Dendritic cell treated with granulocyte-macrophage colony-stimulating factor and Interleukin-4, amounts not matched to agents 40 ng/mL and 50 ng/mL, for 4 days (primary cell): Measurements from ENCODE around the gene ZDHHC11B.
"Not testable (repeated sequence)": the region's sequence is repeated elsewhere in the genome, so short reads cannot be mapped to it uniquely, and the experiment has no call there.

Source experiments
- H3K27ac Mint-ChIP-seq: one replicate; pipeline ENCODE4 v1.8.0; 2022; ENCODE audit warnings: mild to moderate bottlenecking, mixed read lengths
- H3K27me3 Mint-ChIP-seq: one replicate; pipeline ENCODE4 v1.8.0; 2022; ENCODE audit warnings: mild to moderate bottlenecking, mixed read lengths
- H3K36me3 Mint-ChIP-seq: one replicate; pipeline ENCODE4 v1.8.0; 2022; ENCODE audit warnings: low read depth, mixed read lengths
- H3K4me1 Mint-ChIP-seq: one replicate; pipeline ENCODE4 v1.8.0; 2022; ENCODE audit warnings: low read depth, mixed read lengths
- H3K4me3 Mint-ChIP-seq: one replicate; pipeline ENCODE4 v1.8.0; 2022; ENCODE audit warnings: mild to moderate bottlenecking, moderate library complexity, mixed read lengths
- H3K9me3 Mint-ChIP-seq: one replicate; pipeline ENCODE4 v1.8.0; 2022; ENCODE audit warnings: mixed read lengths
- intact Hi-C: fragments of 100-400 bp; cut with micrococcal nuclease; formaldehyde crosslinking; loops from one replicate; pipeline ENCODE4 v1.15.0; 2022

The ZDHHC11B gene

DNA sequence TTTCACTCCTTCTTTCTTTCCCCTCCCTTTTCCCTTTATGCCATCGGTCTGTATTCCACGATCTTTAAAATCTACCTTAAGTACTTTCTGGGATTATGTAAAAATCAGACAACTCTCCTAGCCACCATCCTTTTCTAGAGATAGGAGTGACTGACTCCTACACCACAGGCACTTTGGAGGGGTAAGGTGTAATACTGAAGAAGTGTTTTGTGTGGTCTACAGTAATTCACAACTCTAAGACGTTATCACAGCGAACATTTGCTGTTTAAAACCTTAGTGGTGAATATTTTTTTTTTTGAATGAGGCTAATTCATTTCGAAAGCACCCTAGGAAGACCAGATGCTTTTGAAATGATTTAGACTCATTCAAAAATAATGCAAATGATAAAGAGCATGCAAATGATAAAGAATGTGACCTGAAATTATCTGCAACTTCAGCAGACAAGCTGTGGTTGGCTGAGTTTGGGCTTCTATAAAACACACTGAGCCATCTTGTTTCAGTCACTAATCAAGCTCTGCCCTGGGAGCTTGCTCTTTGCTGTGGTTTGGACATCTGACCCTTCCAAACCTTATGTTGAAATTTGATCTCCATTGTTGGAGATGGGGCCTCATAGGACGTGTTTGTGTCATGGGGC lies 14.1 kb upstream of the ZDHHC11B start:
- H3K4me1 Mint-ChIP-seq, H3K27me3 Mint-ChIP-seq, H3K4me3 Mint-ChIP-seq, H3K36me3 Mint-ChIP-seq, H3K9me3 Mint-ChIP-seq, intact Hi-C loops, H3K27ac Mint-ChIP-seq: not testable (repeated sequence)

DNA sequence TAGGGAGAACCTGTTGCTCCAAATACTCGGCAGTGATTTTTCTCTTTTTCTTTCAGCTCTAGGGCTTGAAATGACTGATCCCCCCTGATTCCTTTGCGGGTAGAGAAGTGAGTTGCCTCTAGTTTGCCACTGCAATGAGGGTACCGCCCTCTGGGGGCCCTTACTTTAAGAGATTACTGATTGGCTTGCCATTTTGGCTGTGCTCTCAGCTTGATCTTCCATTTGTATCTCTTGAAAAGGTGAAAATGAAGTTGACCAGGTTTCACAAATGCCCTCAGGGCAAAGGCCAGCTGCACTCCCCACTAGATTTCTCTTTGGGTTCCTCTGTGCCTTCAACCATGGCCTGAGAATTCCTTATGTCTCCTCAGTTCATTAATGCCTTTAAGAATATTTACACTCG lies 13.5 kb upstream of the ZDHHC11B start:
- H3K27ac Mint-ChIP-seq, H3K4me1 Mint-ChIP-seq, H3K4me3 Mint-ChIP-seq, H3K36me3 Mint-ChIP-seq, intact Hi-C loops, H3K9me3 Mint-ChIP-seq: not testable (repeated sequence)
- peaks cover 12% of the 10 kb centered on the region for H3K27me3 Mint-ChIP-seq

DNA sequence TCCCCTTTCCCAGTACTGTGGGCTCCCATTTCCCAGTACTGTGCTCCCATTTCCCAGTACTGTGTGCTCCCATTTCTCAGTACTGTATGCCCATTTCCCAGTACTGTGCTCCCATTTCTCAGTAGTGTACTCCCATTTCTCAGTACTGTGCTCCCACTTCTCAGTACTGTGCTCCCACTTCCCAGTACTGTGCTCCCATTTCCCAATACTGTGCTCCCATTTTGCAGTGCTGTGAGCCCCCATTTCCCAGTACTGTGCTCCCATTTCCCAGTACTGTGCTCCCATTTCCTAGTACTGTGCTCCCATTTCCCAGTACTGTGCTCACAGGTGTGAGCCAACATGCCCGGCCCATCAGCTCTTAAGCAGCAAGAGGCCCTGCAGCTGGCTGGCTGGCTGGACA lies 11.3 kb upstream of the ZDHHC11B start:
- peaks cover 18% of the 10 kb centered on the region for H3K27me3 Mint-ChIP-seq
- H3K4me3 Mint-ChIP-seq, H3K9me3 Mint-ChIP-seq, H3K27ac Mint-ChIP-seq, H3K4me1 Mint-ChIP-seq, intact Hi-C loops, H3K36me3 Mint-ChIP-seq: not testable (repeated sequence)

DNA sequence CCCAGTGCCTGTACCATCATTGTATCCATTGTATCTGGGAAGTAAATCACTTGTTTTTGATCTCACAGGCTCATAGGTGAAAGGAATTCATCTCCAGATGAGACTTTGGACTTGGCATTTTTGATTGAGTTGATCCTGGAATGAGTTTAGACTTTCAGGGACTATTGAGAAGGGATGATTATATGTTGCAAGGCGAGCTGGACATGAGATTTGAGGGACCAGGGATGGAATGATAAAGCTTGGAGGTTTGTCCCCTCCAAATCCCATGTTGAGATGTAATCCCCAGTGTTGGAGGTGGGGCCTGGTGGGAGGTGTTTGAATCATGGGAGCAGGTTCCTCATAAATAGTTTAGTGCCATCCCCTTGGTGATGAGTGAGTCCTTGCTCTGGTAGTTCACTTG lies 10.4 kb upstream of the ZDHHC11B start:
- H3K27ac Mint-ChIP-seq, H3K4me1 Mint-ChIP-seq, H3K36me3 Mint-ChIP-seq, intact Hi-C loops, H3K4me3 Mint-ChIP-seq, H3K9me3 Mint-ChIP-seq: not testable (repeated sequence)
- H3K27me3 Mint-ChIP-seq = peaks cover 24% of the 10 kb centered on the region

DNA sequence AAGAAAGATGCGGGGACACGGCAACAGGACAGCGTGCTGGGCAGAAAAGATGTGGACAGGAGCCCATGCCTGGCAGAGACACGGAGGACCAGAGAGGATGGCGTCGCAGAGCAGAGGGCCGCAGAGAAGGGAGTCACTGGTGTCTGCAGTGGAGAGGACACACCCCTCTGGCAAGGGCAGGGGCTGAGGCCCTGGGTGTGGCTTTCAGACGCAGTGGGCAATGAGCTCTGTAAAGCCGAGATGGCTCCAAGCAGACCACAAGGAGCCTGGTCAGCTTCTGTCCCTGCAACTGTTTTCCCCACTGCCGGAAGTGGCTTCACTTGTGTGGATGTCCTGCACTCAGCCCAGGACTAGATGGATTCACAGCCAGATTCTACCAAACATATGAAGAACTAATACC lies 4.2 kb upstream of the ZDHHC11B start:
- H3K4me3 Mint-ChIP-seq, H3K4me1 Mint-ChIP-seq, H3K36me3 Mint-ChIP-seq, intact Hi-C loops, H3K9me3 Mint-ChIP-seq, H3K27ac Mint-ChIP-seq: not testable (repeated sequence)
- peaks cover 52% of the 10 kb centered on the region for H3K27me3 Mint-ChIP-seq

DNA sequence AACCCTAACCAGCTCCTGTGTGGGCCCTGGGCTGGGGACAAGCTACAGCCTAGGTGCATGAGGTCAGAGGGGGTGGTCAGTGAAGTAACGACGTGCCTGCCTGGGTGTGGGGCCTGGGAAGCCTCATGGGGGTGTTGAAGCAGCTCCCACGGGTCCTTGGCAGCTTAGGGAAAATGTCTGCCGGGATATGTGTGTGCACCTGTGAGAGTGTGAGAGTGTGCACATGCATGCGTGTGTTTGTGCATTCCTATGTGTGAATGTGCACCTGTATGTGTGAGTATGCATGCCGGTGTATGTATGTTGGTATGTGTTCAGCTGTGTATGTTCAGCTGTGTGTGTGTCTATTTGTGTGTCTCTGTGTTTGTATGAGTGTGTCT lies 3.3 kb upstream of the ZDHHC11B start:
- H3K27ac Mint-ChIP-seq, H3K4me3 Mint-ChIP-seq, H3K4me1 Mint-ChIP-seq, intact Hi-C loops, H3K36me3 Mint-ChIP-seq, H3K9me3 Mint-ChIP-seq: not testable (repeated sequence)
- H3K27me3 Mint-ChIP-seq = peaks cover 51% of the 10 kb centered on the region

DNA sequence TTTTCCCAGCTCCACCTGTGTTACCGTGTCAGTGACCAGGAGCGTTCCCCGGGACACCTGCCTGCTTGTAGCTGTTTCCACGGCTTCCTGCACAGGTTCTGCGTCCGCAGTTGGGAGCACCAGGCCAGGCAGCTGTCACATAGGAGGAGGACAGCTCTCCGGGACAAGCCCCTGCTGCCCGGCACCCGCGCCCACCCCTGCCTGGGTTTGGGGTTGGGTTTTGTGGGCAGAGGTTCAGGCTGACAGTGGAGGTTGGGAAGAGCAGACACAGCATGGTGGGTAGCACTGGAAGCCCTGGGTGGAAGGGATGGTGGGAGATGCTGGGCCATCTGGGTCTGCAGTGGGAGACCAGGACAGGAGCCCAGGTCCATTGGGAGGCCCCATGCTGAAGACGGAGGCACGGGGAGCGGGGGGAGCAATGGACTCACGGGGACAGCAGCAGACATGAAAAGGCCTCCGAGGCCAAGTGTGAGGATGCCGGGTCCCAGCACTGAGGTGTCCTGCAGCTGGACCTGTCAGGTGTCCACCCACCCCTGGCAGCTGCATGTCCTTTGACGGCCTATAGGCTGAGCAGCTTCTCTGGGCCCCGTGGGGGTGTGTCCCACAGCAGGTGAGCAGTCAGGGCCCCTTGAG lies 2.8 kb upstream of the ZDHHC11B start:
- peaks cover 51% of the 10 kb centered on the region for H3K27me3 Mint-ChIP-seq

DNA sequence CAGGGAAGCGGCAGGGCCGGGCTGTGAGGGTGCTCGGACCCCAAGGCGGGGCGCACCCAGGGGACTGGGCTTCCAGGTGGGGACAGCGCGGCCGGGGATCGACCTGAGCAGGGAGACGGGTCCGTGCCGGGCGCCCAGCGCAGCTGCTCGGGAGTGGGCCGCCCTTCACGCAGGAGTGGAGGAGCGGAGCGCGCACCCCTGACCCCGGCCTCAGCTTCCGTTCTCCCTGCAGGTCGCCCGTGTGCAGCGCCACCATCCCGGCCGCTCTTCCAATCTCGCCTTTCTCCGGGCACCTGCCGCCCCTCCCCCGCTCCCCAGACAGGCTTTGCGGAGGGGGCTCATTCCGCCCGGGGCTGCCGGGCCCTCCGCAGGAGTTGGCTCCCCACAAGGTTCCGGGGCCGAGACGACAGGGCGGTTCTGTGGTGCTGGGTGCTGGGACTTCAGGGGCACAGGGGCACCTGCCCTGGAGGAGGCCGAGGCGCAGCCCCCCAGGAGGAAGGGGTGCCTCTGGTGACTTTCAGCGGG lies 714 bp upstream of the ZDHHC11B start:
- H3K4me3 Mint-ChIP-seq, H3K36me3 Mint-ChIP-seq, intact Hi-C loops, H3K27ac Mint-ChIP-seq, H3K9me3 Mint-ChIP-seq, H3K4me1 Mint-ChIP-seq: not testable (repeated sequence)
- peaks cover 45% of the 10 kb centered on the region for H3K27me3 Mint-ChIP-seq

More for the DNA sequence above, 2.8 kb upstream of the ZDHHC11B start:
- H3K4me3 Mint-ChIP-seq, H3K4me1 Mint-ChIP-seq, H3K27ac Mint-ChIP-seq, H3K36me3 Mint-ChIP-seq, H3K9me3 Mint-ChIP-seq, intact Hi-C loops: not testable (repeated sequence)

DNA sequence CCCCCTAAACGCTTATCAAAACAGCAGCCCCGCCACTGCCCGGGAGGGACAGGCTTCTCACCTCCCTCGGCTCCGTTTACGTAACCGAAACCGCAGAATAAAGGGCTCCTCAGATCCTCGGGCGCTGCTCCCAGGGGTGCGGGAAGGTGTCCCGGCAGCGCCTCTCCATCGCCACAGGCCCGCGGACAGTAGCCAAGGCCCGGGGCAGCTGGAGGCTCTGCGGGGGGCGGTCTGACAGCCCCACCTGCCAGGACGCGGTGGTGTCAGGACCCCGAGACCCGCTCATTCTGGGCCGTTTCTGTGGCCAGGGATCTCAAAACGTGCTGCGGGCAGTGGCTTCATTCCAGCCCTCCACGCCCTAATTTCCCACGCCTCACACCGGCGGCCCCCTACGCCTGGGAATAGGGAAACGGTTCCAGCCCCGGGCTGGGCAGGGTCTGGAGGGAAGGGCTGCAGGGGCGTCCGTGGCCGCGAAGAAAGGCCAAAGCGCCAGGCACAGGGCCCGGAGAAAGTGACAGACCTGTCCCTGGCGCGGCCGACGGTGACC lies 575 bp downstream of the ZDHHC11B start:
- H3K36me3 Mint-ChIP-seq, H3K4me1 Mint-ChIP-seq, H3K9me3 Mint-ChIP-seq, H3K27ac Mint-ChIP-seq, intact Hi-C loops: not testable (repeated sequence)
- peaks cover 37% of the 10 kb centered on the region for H3K27me3 Mint-ChIP-seq
- peak overlapping the region; percentile 6 for H3K4me3 Mint-ChIP-seq

DNA sequence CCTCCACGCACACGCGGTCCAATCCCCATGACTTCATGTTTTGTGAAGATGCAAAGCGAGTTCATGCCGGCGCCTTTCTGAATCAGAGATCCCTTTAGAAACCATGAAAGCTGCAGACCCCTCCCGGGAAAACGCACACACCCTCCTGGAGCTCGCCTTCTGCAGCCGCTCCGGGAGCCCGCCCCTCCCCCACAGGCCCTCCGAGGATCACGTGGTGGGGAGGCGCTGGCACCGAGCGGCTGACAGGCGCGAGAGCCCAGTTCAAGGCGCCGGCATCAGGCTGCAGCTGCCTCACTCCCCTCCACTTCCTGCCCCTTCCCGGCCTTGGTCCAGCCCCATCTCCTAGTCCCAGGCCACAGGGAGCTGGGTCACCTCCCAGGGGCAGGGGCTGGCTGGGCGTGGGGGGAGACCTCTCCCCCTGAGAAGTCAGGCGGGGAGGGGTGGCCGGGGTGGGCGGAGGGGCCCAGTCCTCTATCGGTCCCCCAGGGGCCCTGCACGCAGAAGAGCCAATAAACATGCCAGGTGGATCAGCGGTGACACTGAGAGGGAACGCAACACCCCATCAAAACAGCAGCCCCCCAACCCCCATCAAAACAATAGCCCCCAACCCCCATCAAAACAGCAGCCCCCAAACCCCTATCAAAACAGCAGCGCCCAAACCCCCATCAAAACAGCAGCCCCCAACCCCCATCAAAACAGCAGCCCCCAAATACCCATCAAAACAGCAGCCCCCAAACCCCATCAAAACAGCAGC lies 1.3 kb downstream of the ZDHHC11B start:
- H3K27ac Mint-ChIP-seq, H3K4me1 Mint-ChIP-seq, intact Hi-C loops, H3K9me3 Mint-ChIP-seq, H3K36me3 Mint-ChIP-seq, H3K4me3 Mint-ChIP-seq: not testable (repeated sequence)
- H3K27me3 Mint-ChIP-seq = peaks cover 31% of the 10 kb centered on the region

DNA sequence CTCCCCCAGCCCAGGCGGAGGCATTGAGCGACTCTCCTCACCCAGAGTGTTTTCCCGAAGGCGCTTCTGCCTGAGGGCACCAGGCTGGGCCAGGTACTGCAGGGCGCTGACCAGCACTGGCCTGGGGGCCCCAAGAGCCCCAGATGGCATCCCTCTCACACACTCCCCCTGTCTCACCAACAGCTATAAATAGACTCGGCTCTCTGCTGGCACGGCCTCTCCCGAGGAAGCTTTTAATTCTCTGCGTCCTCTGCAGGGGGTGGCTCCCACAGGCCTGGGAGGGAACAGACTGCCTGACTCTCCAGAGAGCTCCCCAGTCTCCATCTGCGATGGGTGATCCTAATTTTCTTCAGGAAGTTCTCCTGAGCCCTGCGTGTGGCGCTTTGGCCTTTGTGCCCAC lies 2.2 kb downstream of the ZDHHC11B start:
- intact Hi-C loops, H3K27ac Mint-ChIP-seq, H3K36me3 Mint-ChIP-seq, H3K9me3 Mint-ChIP-seq, H3K4me1 Mint-ChIP-seq, H3K4me3 Mint-ChIP-seq: not testable (repeated sequence)
- peaks cover 26% of the 10 kb centered on the region for H3K27me3 Mint-ChIP-seq

DNA sequence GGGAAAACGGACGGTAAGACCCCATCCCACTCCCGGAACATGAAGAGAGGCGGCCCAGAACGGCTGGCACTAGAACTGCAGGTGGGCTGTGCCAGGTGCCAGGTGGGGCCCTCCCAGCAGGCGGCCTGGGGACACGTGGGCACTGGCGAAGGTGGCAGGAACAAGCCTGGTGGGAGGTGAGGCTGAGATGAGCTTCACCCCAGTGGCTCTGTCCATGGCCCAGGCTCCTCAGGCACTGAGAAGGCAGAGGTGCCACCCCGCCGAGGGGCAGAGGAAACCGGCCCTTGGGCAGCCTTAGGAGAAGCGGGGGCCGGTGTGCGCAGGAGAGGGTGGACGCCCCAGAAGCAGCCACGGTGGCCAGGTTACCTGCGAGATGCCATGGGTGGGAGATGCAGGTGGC lies 4.0 kb downstream of the ZDHHC11B start:
- H3K9me3 Mint-ChIP-seq, intact Hi-C loops, H3K4me1 Mint-ChIP-seq, H3K27ac Mint-ChIP-seq, H3K4me3 Mint-ChIP-seq, H3K36me3 Mint-ChIP-seq: not testable (repeated sequence)
- peaks cover 24% of the 10 kb centered on the region for H3K27me3 Mint-ChIP-seq

DNA sequence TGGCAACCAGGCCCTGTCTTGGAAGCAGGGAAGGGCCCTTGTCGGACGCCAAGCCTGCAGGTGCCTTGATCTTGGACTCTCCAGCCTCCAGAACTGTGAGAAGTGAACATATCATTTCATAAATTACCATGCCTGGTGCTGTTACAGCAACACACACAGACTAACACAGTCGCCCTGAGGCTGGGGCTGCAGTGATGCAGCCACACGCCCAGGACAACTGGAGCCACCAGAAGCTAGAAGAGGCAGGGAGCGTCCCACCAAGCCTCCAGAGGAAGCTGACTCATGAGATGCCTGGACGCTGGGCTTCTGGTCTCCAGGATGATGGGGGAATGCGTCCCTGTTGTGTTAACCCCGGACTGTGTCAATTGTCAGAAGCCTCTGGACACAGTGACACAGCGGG lies 5.6 kb downstream of the ZDHHC11B start:
- H3K27ac Mint-ChIP-seq, intact Hi-C loops, H3K4me1 Mint-ChIP-seq, H3K9me3 Mint-ChIP-seq, H3K36me3 Mint-ChIP-seq, H3K4me3 Mint-ChIP-seq: not testable (repeated sequence)
- H3K27me3 Mint-ChIP-seq = peaks cover 12% of the 10 kb centered on the region

DNA sequence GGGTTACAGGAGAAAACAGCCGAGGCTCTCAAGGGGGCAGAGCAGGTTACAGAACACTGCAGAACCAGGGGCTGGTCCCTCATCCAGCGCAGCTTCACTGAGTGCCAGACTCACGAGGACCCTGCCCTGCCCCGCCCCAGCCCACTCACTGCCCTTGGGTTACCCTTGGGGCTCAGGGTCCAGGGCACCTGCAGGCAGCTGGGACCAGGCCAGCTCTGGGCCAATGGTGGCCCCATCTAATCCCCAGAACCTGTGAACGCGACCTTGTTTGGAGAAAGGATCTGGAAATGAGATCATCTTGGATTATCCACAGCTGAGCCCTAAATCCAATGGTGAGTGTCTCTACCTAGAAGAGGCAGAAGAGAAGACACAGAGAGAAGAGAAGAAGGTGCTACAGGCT lies 6.1 kb downstream of the ZDHHC11B start:
- H3K4me1 Mint-ChIP-seq, H3K4me3 Mint-ChIP-seq, H3K9me3 Mint-ChIP-seq, intact Hi-C loops, H3K36me3 Mint-ChIP-seq, H3K27me3 Mint-ChIP-seq, H3K27ac Mint-ChIP-seq: not testable (repeated sequence)
